Osteoblast (primary cell): ENCODE measurements around the gene PCDH9. TPM values are rescaled to one million over a fixed set of nuclear protein-coding genes. Genes with fewer than 3 reads are reported as not detected.

Experiments
- DNase-seq: peaks from one replicate; pipeline ENCODE4 v3.0.0; 2011; ENCODE audit warnings: low spot score, mixed read lengths; ENCODE audit not compliant: insufficient read length; ENCODE audit errors: missing footprints
- H2AFZ ChIP-seq: 2 replicates; pipeline ENCODE4 v1.6.0; 2011; ENCODE audit warnings: mild to moderate bottlenecking, low read length
- H3K27ac ChIP-seq: 2 replicates; pipeline ENCODE4 v1.5.1; 2011; ENCODE audit warnings: mild to moderate bottlenecking, low read depth, low read length, moderate library complexity
- H3K27me3 ChIP-seq: 2 replicates; pipeline ENCODE4 v1.6.0; 2012; ENCODE audit warnings: mild to moderate bottlenecking, control low read depth, inconsistent platforms, low read length, moderate library complexity; ENCODE audit not compliant: insufficient read depth
- H3K36me3 ChIP-seq: 2 replicates; pipeline ENCODE4 v1.5.1; 2011; ENCODE audit warnings: mild to moderate bottlenecking, low read length, control low read depth, moderate library complexity; ENCODE audit not compliant: insufficient read depth
- H3K4me1 ChIP-seq: 2 replicates; pipeline ENCODE4 v1.5.1; 2011; ENCODE audit warnings: mild to moderate bottlenecking, low read length, control low read depth, moderate library complexity; ENCODE audit not compliant: insufficient read depth
- H3K4me2 ChIP-seq: 2 replicates; pipeline ENCODE4 v1.6.0; 2011; ENCODE audit warnings: mild to moderate bottlenecking, low read length; ENCODE audit not compliant: insufficient read depth
- H3K4me3 ChIP-seq: fragments of 200-600 bp; sonication (generic); 3 replicates; pipeline ENCODE4 v1.5.1; 2012; ENCODE audit warnings: mild to moderate bottlenecking, low read length, inconsistent platforms; ENCODE audit not compliant: insufficient read depth
- H3K79me2 ChIP-seq: 2 replicates; pipeline ENCODE4 v1.6.0; 2012; ENCODE audit warnings: mild to moderate bottlenecking, low read length, control low read depth, inconsistent platforms; ENCODE audit not compliant: insufficient read depth
- H3K9me3 ChIP-seq: 2 replicates; pipeline ENCODE4 v1.5.1; 2011; ENCODE audit warnings: low read depth, low read length, control low read depth
- H4K20me1 ChIP-seq: 2 replicates; pipeline ENCODE4 v1.6.0; 2012; ENCODE audit warnings: mild to moderate bottlenecking, low read length, control low read depth; ENCODE audit not compliant: insufficient read depth
- total RNA-seq: library from RNA; depleted of rRNA; stranded (reverse); fragments of >200 nt; gene quantifications from 2 replicates; pipeline ENCODE4 v1.2.3, GENCODE V29; 2012
- TF ChIP-seq, protein P1 (sequence below): IDR thresholded peaks from 2 replicates; pipeline ENCODE4 v1.5.1; 2011; ENCODE audit warnings: mild to moderate bottlenecking, low read depth, low read length, moderate library complexity; ENCODE audit errors: extremely low read depth

PCDH9 gene
- total RNA-seq, 1 donor: 1.1 TPM

DNA sequence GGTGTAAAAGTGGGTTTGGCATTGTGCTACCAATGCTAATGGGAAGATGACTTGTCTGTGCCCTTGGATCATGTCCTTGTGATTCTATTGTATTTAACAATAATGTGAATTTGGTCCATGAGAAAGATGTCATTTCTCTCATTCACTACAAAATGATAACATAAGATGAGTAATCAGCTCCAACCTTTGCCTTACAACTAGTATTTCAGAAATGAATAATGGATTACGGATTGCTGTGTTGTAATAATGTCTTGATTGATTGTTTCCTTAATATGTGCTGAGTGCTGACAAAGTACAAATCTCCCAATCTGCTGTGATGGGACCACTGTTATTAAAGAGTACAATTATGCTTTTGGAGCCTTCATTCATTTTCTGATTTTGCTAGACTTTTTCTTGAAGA, 375.0 kb downstream of the PCDH9 start:
- Histone ChIP-seq H3K27me3 (no peaks in the 10 kb centered on the region), H3K9me3 (no peaks in the 10 kb centered on the region), H3K4me3 (no peak overlapping the region), H3K4me1 (no peaks in the 10 kb centered on the region), H3K79me2 (no peaks in the 10 kb centered on the region), H3K36me3 (no peaks in the 10 kb centered on the region), H2AFZ (no peak overlapping the region), H3K27ac (no peak overlapping the region), H3K4me2 (no peak overlapping the region), H4K20me1 (no peaks in the 10 kb centered on the region)
- DNase-seq: no peak
- TF ChIP-seq, protein P1, sequence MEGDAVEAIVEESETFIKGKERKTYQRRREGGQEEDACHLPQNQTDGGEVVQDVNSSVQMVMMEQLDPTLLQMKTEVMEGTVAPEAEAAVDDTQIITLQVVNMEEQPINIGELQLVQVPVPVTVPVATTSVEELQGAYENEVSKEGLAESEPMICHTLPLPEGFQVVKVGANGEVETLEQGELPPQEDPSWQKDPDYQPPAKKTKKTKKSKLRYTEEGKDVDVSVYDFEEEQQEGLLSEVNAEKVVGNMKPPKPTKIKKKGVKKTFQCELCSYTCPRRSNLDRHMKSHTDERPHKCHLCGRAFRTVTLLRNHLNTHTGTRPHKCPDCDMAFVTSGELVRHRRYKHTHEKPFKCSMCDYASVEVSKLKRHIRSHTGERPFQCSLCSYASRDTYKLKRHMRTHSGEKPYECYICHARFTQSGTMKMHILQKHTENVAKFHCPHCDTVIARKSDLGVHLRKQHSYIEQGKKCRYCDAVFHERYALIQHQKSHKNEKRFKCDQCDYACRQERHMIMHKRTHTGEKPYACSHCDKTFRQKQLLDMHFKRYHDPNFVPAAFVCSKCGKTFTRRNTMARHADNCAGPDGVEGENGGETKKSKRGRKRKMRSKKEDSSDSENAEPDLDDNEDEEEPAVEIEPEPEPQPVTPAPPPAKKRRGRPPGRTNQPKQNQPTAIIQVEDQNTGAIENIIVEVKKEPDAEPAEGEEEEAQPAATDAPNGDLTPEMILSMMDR: no peak

DNA sequence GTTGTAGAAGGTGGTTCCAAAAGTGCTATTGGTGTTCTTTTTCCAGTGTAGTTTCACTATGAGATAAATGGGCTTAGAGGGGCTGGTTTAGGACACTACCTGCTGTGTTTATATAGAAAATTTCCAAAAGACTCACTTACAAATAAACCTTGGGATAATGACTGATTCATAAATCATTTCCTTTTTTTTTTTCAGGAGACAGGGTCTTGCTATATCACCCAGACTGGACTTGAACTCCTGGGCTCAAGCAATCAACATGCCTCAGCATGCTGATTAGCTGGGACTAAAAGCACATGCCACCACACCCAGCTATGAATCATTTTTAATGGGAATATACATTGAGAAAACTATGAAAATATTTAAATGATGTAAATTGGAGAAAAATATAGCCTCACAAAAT, 376.6 kb downstream of the PCDH9 start:
- H2AFZ ChIP-seq: no peak overlapping the region

DNA sequence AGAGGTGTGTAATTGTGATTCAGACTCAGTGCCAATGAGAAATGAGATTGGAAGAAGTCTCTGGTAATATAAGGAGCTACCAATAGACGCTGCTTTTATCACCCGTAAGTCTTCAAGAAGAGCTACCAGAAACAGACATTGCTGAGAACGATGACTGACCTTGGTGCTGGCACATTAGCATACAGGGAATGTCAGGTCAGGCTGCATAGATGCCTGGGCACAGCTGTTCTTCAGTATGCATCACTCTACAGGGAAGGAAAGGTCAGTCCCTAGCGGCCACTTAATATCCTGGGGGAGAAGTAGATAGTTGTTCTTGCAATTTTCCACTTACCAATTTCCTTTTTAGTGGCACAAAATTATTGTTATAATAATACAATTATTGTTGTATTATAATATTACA, 380.4 kb downstream of the PCDH9 start:
- Histone ChIP-seq H3K79me2 (no peaks in the 10 kb centered on the region), H3K36me3 (no peaks in the 10 kb centered on the region), H4K20me1 (no peaks in the 10 kb centered on the region), H3K27me3 (no peaks in the 10 kb centered on the region), H3K4me1 (no peaks in the 10 kb centered on the region), H3K27ac (no peak overlapping the region), H2AFZ (no peak overlapping the region), H3K4me2 (no peak overlapping the region), H3K9me3 (no peaks in the 10 kb centered on the region), H3K4me3 (no peak overlapping the region)
- no peak for DNase-seq
- TF ChIP-seq, protein P1: no peak

More for the DNA sequence above, 376.6 kb downstream of the PCDH9 start:
- H3K9me3 ChIP-seq: no peaks in the 10 kb centered on the region
- H3K4me3 ChIP-seq: no peak overlapping the region
- H3K4me2 ChIP-seq: no peak overlapping the region
- no peaks in the 10 kb centered on the region for H3K79me2 ChIP-seq
- no peak for DNase-seq
- no peaks in the 10 kb centered on the region for H3K4me1 ChIP-seq
- no peaks in the 10 kb centered on the region for H3K36me3 ChIP-seq
- H3K27ac ChIP-seq: no peak overlapping the region
- H4K20me1 ChIP-seq: no peaks in the 10 kb centered on the region
- TF ChIP-seq, protein P1: no peak
- no peaks in the 10 kb centered on the region for H3K27me3 ChIP-seq

DNA sequence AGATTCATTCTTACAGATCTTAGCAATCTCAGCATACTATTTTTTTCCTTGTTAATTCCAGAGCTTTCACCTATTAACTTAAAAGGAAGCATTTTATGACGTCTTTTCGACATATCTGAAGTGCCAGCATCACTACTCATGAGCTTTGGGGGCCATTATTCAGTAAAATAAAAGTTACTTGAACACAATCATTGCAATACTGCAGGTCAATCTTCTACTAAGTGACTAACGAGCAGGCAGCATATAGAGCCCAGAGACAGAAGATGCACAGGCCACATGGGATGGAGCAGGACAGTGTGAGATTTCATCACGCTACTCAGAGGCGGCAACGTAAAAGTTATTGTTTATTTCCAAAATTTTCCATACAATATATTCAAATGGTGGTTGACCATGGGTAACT, 382.6 kb downstream of the PCDH9 start:
- Histone ChIP-seq H3K4me2 (no peak overlapping the region), H3K27me3 (no peaks in the 10 kb centered on the region), H3K4me3 (no peak overlapping the region), H3K9me3 (no peaks in the 10 kb centered on the region), H2AFZ (no peak overlapping the region), H4K20me1 (no peaks in the 10 kb centered on the region), H3K4me1 (no peaks in the 10 kb centered on the region), H3K36me3 (no peaks in the 10 kb centered on the region), H3K79me2 (no peaks in the 10 kb centered on the region), H3K27ac (no peak overlapping the region)
- DNase-seq: no peak
- TF ChIP-seq, protein P1: no peak
